Calu3 (cell line): ENCODE data around the gene CDC42BPB. TPM values are rescaled to one million over a fixed set of nuclear protein-coding genes. Genes with fewer than 3 reads are reported as not detected.

Experiments
- BruUV-seq: library from RNA; stranded (reverse); fragments of 400-500 nt; replicated peaks from 2 replicates; lab custom pipeline; 2021; lab: Mats Ljungman, UMichigan
- CTCF ChIA-PET: fragments of 300-600 bp; sonication (Branson Sonifier 250); formaldehyde crosslinking; loops from one replicate; lab custom pipeline; 2022; ENCODE audit warnings: antibody characterized with exemption; lab: Charles Lee
- DNase-seq: peaks from one replicate; pipeline ENCODE4 v3.0.0; 2022
- H3K27ac Mint-ChIP-seq: one replicate; pipeline ENCODE4 v1.8.0; 2022; ENCODE audit warnings: mixed read lengths; ENCODE audit not compliant: unreplicated experiment
- H3K27me3 Mint-ChIP-seq: one replicate; pipeline ENCODE4 v1.8.0; 2022; ENCODE audit warnings: mixed read lengths; ENCODE audit not compliant: unreplicated experiment
- H3K36me3 Mint-ChIP-seq: one replicate; pipeline ENCODE4 v1.8.0; 2022; ENCODE audit warnings: mild to moderate bottlenecking, moderate library complexity, mixed read lengths; ENCODE audit not compliant: insufficient read depth, unreplicated experiment
- H3K4me1 Mint-ChIP-seq: one replicate; pipeline ENCODE4 v1.8.0; 2022; ENCODE audit warnings: mild to moderate bottlenecking, low read depth, mixed read lengths; ENCODE audit not compliant: unreplicated experiment
- H3K4me3 Mint-ChIP-seq: one replicate; pipeline ENCODE4 v1.8.0; 2022; ENCODE audit warnings: mild to moderate bottlenecking, low read depth, moderate library complexity, mixed read lengths; ENCODE audit not compliant: unreplicated experiment
- H3K9me3 Mint-ChIP-seq: one replicate; pipeline ENCODE4 v1.8.0; 2022; ENCODE audit warnings: low read depth, mixed read lengths; ENCODE audit not compliant: unreplicated experiment
- CTCF ChIP-seq: fragments of 200-600 bp; IDR thresholded peaks from one replicate; pipeline ENCODE4 v1.8.0; 2022; ENCODE audit warnings: antibody characterized with exemption; ENCODE audit not compliant: unreplicated experiment
- intact Hi-C: fragments of 100-400 bp; cut with micrococcal nuclease; formaldehyde crosslinking; loops from one replicate; pipeline ENCODE4 v1.10.0; 2022; ENCODE audit not compliant: unreplicated experiment
- total RNA-seq: library from RNA; stranded (reverse); gene quantifications from 2 replicates; pipeline ENCODE4 v1.2.3, GENCODE V29; 2022

Gene CDC42BPB
- total RNA-seq, 1 experiment from 2014 or later, result 98.7 TPM

DNA sequence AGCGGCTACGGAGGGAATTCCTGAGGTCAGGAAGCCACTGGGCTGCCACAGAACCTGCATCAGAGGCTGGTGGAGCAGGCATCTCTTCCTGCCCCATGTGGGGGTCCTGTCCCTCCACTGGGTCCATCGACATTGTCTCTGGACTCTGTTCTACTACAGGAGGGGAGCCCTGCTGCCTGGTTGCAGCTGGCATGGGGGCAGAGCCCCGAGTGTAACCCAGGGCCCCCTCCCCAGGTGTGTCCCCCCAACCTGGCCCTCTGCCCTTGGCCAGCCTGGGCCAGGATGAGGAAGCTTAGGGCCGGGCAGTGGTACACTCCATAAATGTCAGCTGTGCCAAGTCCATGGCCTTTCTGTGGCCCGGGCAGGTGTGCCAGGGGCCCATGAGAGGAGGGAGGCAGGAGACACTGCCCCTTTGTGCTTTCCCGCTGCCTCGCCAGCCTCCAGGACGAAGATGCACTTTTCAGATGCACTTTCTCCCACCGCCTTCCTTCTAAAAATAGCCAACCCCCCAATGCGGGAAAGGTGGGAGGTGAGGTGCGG, 33.2 kb upstream of the CDC42BPB start:
- intact Hi-C loops, result no loop called here
- H3K27ac Mint-ChIP-seq, result no peak overlapping the region

GRCh38 chr14:103089386-103090335, 32.3 kb upstream of the CDC42BPB start:
- peaks cover 7% of the 10 kb centered on the region for H3K36me3 Mint-ChIP-seq
- intact Hi-C loops, result no loop called here
- CTCF ChIA-PET, result no interaction called here
- no peak overlapping the region for H3K4me3 Mint-ChIP-seq
- H3K27ac Mint-ChIP-seq, result no peak overlapping the region
- BruUV-seq, result no TSS peak
- no peaks in the 10 kb centered on the region for H3K9me3 Mint-ChIP-seq
- H3K27me3 Mint-ChIP-seq, result peaks cover 6% of the 10 kb centered on the region
- no peak for DNase-seq
- no peak for TF ChIP-seq CTCF
- H3K4me1 Mint-ChIP-seq, result peaks cover 3% of the 10 kb centered on the region

More for the DNA sequence above, 33.2 kb upstream of the CDC42BPB start:
- Mint-ChIP-seq H3K36me3 (peaks cover 9% of the 10 kb centered on the region), H3K27me3 (no peaks in the 10 kb centered on the region), H3K4me3 (peak overlapping the region; percentile 24), H3K4me1 (peaks cover 12% of the 10 kb centered on the region), H3K9me3 (no peaks in the 10 kb centered on the region)
- TF ChIP-seq CTCF, result no peak
- no TSS peak for BruUV-seq
- CTCF ChIA-PET, result interaction anchor here (0.7 kb wide), 1 partner anchor 14 kb away, joined by 3 read pairs; no protein-coding TSS in a partner anchor
- DNase-seq, result no peak

GRCh38 chr14:103088921-103089320, 31.6 kb upstream of the CDC42BPB start:
- H3K27ac Mint-ChIP-seq, result no peak overlapping the region
- no peak for DNase-seq
- BruUV-seq, result no TSS peak
- CTCF ChIA-PET, result no interaction called here
- no peaks in the 10 kb centered on the region for H3K4me1 Mint-ChIP-seq
- no peak for TF ChIP-seq CTCF
- H3K9me3 Mint-ChIP-seq, result no peaks in the 10 kb centered on the region
- H3K4me3 Mint-ChIP-seq, result no peak overlapping the region
- peaks cover 13% of the 10 kb centered on the region for H3K27me3 Mint-ChIP-seq
- H3K36me3 Mint-ChIP-seq, result peaks cover 5% of the 10 kb centered on the region
- intact Hi-C loops, result no loop called here

GRCh38 chr14:103087343-103087835, 30.0 kb upstream of the CDC42BPB start:
- CTCF ChIA-PET, result interaction anchor here (1.0 kb wide), 1 partner anchor 17 kb away, joined by 8 read pairs; no protein-coding TSS in a partner anchor
- Mint-ChIP-seq H3K27ac (no peak overlapping the region), H3K9me3 (no peaks in the 10 kb centered on the region), H3K36me3 (peaks cover 5% of the 10 kb centered on the region), H3K27me3 (peaks cover 14% of the 10 kb centered on the region), H3K4me3 (no peak overlapping the region), H3K4me1 (no peaks in the 10 kb centered on the region)
- no peak for DNase-seq
- intact Hi-C loops, result no loop called here
- TF ChIP-seq CTCF, result no peak
- no TSS peak for BruUV-seq
